Epithelial cell of prostate (primary cell): ENCODE measurements around the gene ITLN2.
"Not testable (repeated sequence)": the region's sequence is repeated elsewhere in the genome, so short reads cannot be mapped to it uniquely, and the experiment has no call there.

Source experiments
- DNase-seq: peaks from one replicate; pipeline ENCODE4 v3.0.0-alpha.2; 2011; ENCODE audit warnings: low read depth, low spot score
- H3K27ac ChIP-seq: fragments of 450-650 bp; 2 replicates; pipeline ENCODE4 v1.5.1; 2017; ENCODE audit warnings: mild to moderate bottlenecking

The ITLN2 gene

DNA sequence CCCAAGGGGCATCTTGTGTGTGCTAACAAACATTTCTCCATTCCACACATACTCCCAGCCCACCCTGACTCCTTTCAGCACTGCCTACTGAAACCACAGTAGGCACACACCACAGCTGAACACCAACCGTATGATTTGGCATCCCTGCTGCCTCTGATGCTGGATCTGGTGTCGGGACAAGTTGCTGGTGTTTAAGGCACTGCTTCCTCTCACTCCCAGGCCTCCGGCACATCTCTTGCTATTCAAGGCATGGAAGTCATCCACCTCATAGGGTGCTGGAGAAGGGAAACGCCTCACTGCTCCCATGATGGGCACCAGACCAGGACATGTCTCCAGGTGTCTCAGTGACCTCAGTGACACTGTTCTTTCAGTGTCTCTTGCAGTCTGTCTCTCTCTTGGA is 2.4 kb upstream of the ITLN2 start:
- no peak for DNase-seq
- H3K27ac ChIP-seq: no peak overlapping the region

DNA sequence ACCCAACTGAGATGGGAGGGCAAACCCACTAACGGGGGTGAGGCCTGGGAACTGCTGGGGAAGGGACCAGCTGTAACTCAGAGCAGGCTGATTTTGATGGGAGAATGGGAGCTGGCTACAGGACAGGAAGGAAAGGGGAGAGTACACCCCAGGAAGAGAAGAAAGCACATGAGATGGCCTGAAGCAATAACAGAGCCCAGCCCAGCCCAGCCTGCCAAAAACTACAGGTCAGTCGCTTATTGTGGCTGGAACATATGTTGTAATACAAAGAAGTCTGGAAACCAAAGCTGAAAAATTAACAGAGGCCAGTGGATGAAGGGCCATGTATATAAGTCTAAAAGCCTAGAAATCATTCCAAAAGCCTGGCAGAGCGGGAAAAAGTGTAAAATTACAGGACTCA is 1.6 kb downstream of the ITLN2 start:
- DNase-seq: no peak

DNA sequence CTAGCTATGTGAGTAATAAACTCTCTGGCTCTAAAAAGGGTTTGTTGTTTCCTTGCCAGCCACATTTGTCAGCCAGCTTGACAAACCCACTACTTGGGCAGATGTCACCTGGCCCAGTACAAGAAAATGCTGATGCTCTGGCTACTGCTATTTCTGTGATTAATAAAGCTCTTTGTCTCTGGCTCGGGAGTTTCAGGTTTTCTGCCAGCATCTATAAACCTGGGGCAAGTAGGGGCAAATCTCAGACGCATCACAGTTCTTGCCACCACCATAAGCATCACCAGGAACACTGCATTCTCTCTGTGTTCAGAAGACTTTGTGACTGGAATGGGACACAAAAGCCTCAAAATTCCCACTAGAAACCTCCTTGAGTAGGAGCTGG is 2.5 kb downstream of the ITLN2 start:
- H3K27ac ChIP-seq: peak overlapping the region; percentile 89
- peak; percentile 75 for DNase-seq

More for the DNA sequence above, 1.6 kb downstream of the ITLN2 start:
- H3K27ac ChIP-seq: peak overlapping the region; percentile 89

DNA sequence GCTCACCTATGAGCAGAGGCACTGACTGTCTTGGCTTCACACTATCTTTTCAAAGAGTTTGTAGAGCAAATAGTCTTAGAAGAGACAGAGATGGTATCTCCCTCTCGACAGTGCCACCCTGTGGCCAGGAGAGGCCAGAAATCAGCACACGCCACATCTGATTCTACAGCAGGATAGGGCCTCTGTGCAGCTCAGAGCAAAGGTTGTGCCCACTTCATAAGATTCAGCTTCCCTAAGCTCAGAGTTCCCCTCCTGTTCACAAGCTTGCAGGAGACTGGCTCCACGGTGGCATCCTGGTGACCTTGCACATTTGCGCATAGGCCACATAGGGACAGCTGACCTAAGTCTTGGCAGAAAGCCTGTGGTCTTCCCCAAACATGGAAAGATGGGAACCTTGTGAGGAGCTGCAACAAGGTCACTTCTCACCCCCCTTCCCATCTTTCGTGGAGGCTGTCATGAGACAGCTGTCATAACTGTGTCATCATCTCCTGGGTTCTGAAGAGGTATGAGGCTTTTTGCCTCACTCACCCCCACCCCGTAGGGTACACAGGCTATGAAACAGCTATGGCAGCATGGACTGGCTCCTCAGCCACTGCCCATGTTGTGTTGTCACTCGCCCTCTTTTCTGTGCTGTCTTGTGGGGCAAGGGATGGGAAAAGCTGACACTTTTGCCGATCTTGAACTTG is 3.0 kb downstream of the ITLN2 start:
- H3K27ac ChIP-seq: peak overlapping the region; percentile 89
- DNase-seq: no peak

DNA sequence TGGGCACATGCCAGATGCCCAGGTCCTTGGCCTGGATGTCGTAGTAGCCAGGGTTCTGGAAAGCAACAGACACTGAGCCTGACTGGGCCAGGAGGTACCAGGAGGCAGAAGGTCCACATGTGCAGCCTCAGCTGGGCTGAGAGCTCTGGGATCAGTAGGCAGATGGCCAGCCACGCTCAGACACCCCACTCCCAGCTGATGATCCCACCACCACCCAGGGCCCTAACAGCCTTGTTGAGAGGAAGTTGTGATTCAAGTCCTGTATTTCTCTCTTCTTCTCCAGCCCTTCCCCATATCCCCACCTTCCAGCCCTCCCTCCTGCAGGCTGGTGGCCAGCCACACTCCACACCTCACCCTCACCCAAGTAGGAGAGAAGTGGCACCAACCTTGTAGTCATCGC is 4.0 kb downstream of the ITLN2 start:
- H3K27ac ChIP-seq: no peak overlapping the region
- DNase-seq: no peak

DNA sequence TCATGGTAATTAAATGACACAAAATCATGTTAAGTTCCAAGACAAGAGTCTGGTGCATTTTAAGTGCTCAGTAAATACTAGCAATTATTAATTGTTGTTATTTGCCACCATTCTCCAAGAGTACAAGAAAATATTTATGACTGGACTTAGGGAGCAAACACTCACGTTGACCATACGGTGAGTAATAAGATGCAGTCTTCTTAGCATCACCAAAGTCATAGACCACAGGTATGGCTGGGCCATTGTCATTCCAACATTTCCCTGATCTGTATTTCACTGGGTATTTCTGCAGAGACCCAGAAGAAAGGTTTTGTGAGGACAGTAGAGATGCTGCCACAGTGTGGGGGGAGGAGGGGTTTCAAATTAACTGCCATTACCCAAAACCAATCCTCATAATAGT is 4.7 kb downstream of the ITLN2 start:
- no peak for DNase-seq
- peak overlapping the region; percentile 62 for H3K27ac ChIP-seq

DNA sequence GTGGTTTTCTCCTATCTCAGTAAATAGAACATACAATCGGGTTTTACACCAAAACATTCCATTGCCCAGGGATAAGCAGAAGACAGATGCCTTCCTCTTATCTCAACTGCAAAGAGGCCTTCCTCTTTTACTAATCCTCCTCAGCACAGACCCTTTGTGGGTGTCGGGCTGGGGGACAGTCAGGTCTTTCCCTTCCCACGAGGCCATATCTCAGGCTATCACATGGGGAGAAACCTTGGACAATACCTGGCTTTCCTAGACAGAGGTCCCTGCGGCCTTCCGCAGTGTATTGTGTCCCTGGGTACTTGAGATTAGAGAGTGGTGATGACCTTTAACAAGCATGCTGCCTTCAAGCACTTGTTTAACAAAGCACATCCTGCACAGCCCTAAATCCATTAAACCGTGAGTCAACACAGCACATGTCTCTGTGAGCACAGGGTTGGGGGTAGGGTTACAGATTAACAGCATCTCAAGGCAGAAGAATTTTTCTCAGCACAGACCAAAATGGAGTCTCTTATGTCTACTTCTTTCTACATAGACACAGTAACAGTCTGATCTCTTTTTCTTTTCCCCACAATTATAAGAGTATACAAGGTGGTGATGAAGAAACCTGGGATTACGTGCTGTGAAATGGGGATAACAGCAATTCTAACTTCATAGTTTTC is 5.3 kb downstream of the ITLN2 start:
- DNase-seq: not testable (repeated sequence)
- peak overlapping the region; percentile 62 for H3K27ac ChIP-seq

DNA sequence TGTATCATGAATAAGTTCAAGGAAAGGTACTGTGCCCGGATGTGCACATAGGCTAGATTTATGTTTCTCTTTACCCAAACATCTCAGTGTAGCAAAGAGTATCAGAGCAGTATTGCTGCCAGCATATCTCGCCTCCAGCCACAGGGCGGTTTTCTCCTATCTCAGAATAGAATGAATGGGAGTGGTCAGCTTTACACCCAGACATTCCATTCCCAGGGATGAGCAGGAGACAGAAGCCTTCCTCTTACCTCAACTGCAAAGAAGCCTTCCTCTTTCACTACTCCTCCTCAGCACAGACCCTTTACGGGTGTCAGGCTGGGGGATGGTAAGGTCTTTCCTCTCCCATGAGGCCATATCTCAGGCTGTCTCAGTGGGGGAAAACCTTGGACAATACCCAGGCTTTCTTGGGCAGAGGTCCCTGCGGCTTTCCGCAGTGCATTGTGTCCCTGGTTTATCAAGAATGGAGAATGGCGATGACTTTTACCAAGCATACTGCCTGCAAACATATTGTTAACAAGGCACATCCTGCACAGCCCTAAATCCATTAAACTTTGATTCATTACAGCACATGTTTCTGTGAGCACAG is 7.3 kb downstream of the ITLN2 start:
- H3K27ac ChIP-seq: peak overlapping the region; percentile 19
- not testable (repeated sequence) for DNase-seq

DNA sequence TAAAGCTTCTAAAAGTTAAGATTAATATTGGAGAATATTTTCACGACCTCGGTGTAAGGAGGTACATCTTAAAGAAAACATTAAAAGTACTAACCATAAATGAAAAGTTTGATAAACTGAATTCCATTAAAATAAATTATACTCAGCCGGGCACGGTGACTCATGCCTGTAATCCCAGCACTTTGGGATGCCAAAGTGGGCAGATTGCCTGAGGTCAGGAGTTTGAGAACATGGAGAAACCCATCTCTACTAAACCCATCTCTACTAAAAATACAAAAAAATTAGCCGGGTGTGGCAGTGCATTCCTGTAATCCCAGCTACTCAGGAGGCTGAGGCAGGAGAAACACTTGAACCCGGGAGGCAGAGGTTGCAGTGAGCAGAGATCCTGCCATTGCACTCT is 8.7 kb downstream of the ITLN2 start:
- not testable (repeated sequence) for H3K27ac ChIP-seq, DNase-seq

DNA sequence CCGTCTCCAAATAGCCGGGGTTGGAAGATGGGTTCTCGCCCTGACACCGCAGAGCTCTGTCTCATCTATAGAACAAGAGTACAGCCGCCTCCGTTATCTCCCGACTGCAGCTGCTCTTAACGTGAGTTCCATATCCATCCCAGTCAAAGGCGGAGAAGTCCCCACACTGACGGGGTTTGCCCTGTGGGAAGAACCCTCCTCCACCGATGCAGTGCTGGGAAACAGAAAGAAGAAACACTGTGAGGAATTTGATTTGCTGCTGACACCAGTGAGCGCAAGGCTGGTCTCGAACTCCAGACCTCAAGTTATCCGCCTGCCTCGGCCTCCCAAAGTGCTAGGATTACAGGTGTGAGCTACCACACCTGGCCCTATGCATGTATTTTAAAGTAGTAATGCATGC is 9.5 kb downstream of the ITLN2 start:
- DNase-seq: no peak
- H3K27ac ChIP-seq: no peak overlapping the region

DNA sequence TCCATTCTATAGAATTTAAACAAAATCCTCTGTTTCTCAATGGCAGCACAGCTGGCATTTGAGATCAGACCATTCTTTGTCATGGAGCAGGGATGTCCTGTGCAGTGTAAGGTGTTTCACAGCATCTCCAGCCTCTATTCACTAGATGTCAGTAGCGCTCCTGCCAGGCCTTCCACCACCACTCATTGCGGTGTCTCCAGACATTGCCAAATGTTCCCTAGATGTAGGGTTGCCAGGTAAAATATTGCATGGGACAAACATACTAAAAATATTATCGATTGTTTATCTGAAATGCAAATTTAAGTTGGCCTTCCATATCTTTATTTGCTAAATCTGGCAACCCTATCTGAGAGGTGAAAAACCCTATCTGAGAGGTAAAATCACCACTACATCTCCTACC is 11.7 kb downstream of the ITLN2 start:
- H3K27ac ChIP-seq: no peak overlapping the region
- DNase-seq: no peak

DNA sequence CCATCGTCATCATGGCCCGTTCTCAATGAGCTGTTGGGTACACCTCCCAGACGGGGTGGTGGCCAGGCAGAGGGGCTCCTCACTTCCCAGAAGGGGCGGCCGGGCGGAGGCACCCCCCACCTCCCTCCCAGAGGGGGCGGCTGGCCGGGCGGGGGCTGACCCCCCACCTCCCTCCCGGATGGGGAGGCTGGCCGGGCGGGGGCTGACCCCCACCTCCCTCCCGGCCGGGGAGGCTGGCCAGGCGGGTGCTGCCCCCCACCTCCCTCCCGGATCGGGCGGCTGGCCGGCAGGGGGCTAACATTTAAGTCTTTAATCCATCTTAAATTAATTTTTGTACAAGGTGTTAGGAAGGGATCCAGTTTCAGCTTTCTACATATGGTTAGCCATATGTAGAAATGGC is 17.9 kb downstream of the ITLN2 start:
- not testable (repeated sequence) for DNase-seq, H3K27ac ChIP-seq

DNA sequence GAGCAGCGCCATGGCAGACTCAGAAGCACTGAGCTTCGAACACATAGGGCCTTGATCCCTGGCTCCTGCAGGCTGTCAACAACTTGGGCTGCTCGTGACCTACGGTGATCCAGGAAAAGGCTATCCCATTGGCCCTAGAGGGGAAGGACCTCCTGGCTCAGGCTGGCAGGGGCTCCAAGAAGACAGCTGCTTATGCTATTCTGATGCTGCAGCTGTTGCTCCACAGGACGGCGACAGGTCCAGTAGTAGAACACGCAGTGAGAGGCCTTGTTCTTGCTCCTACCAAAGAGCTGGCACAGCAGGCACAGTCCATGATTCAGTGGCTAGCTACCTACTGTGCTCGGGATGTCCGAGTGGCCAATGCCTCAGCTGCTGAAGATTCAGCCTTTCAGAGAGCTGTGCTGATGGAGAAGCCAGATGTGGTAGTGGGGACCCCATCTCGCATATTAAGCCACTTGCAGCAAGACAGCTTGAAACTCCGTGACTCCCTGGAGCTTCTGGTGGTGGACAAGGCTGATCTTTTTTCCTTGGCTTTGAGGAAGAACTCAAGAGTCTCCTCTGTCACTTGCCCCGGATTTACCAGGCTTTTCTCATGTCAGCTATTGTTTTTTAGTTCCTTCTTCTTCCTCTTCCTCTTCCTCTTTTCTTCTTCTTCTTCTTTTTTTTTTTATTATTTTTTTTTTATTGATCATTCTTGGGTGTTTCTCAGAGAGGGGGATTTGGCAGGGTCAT is 18.9 kb downstream of the ITLN2 start:
- H3K27ac ChIP-seq: no peak overlapping the region
- no peak for DNase-seq

DNA sequence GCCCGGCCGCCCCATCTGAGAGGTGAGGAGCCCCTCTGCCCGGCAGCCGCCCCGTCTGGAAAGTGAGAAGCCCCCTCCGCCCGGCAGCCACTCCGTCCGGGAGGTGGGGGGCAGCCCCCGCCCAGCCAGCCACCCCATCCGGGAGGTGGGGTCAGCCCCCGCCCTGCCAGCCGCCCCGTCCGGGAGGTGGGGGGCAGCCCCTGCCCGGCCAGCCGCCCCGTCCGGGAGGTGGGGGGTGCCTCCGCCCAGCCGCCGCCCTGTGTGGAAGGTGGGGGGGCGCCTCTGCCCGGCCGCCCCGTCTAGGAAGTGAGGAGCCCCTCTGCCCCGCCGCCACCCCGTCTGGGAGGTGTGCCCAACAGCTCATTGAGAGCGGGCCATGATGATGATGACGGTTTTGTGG is 21.3 kb downstream of the ITLN2 start:
- DNase-seq, H3K27ac ChIP-seq: not testable (repeated sequence)

DNA sequence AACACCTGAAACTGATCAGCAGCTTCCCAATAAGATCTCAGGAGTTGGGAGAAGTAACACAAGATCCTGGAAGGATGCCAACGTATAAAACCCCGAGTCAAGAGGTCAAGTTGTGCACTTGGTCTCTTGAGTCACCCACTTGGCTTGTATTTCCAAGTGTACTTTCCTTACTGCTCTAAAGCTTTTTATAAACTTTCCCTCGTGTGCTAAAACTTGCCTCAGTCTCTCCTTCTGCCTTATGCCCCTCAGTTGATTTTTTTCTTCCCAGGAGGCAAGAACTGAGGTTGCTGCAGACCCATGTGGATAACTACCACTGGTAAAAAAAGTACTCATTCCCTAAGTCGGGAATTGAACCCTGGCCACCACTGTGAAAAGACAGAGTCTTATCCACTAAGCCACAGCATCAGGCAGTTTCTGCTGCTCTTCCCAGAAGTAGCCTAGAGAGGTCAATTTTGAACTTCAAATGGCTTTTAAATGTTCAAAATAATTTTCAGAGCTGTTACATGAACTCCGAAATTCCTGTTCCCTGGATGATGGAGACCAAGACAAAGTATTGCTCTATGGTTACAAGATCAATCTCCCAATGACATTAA is 28.9 kb downstream of the ITLN2 start:
- DNase-seq: no peak
- no peak overlapping the region for H3K27ac ChIP-seq

DNA sequence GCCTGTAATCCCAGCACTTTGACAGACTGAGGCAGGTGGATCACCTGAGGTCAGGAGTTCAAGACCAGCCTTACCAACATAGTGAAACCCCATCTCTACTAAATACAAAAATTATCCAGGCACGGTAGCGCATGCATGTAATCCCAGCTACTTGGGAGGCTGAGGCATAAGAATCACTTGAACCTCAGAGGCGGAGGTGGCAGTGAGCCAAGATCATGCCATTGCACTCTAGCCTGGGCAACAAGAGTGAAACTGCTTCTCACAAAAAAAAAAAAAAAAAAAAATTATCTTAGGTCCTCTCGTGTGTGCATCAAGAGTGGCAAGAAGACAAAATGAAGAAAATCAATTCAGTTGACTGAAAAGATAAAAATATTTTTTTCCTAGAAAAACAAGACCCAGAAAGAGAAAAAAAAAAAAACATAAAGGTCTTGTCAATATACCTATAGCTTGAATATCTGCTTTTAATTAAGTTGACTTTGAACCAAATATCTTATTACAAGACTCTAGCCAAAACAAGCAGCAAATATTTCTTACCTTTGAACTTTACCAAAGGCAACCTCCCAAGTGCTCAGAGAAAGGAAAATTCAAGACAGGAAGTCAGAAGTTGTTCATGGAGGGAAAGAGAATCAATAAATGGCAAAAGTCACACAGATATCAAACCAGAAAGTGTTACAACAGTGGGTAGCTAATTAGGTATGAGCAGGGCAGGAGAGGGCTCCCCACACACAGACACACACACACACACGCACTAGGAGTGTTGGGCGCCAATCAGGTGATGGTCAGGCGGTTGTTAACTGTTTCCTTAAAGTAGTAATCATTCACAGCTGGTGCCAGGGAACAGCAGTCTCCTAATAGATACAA is 29.6 kb downstream of the ITLN2 start:
- no peak overlapping the region for H3K27ac ChIP-seq
- DNase-seq: no peak

DNA sequence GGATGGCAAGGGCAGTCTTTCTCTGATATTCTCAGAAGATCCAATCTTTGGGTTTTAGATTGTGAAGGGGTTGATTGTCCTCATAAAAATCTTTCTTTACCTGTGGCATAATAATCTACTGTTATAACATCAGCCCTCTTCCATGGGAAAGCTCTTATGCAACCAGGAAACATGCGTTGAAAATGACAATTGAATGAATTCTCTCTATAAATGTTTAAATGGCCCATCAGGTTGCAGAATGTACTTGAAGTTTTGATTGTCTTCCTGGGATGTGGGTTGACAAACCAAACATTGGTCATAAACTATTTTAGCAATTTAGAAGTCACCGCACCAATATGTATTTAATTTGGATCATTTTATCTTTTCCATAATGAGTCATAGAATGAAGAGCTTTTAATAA is 37.9 kb downstream of the ITLN2 start:
- H3K27ac ChIP-seq: no peak overlapping the region
- DNase-seq: no peak

DNA sequence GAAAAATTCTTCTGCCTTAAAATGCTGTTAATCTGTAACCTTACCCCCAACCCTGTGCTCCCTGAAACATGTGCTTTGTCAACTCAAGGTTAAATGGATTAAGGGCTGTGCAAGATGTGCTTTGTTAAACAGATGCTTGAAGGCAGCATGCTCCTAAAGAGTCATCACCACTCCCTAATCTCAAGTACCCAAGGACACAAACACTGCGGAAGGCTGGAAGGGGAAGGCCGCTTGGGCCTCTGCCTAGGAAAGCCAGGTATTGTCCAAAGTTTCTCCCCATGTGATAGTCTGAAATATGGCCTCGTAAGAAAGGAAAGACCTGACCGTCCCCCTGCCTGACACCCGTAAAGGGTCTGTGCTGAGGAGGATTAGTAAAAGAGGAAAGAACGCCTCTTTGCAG is 41.4 kb downstream of the ITLN2 start:
- DNase-seq, H3K27ac ChIP-seq: not testable (repeated sequence)

DNA sequence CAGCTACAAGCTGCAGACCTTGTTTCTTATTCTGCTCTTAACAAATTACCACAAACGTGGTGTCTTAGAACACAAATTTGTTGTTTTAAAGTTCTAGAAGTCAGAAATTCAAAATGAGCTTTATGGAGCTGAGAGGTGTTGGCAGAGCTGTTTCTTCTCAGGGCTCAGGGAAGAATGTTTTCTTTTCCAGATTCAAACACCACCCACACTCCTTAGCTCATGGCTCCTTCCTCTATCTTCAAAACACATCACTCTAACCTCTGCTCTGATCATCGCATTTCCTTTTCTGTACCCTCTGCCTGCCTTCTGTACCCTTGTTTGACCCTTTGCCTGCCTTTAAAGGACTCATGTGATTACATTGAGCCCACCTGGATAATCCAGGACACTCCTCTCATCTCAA is 42.7 kb downstream of the ITLN2 start:
- no peak overlapping the region for H3K27ac ChIP-seq
- DNase-seq: no peak

DNA sequence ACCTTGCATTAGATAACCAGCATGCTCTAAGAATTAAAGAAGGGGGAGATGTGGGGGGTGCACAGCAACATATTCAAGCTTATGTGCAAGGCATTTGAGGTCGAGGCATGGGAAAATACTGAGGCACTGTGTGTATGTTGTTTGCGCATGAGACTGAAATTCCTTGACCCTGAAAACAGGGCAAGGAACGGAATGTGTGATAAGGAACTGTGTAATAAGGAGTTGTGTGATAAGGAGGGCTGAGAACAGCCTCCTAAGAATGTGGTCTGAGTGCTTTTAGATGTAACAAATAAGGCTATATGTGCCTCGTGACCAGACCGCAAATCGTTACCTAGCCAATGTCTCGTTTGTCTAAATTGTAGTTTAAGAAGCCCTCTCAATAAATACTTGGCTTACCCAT is 43.2 kb downstream of the ITLN2 start:
- H3K27ac ChIP-seq: no peak overlapping the region
- no peak for DNase-seq
